ENCODE results near the gene EIF4EBP3. TPM values are rescaled to one million over a fixed set of nuclear protein-coding genes. Genes with fewer than 3 reads are reported as not detected.

Gene EIF4EBP3
- total RNA-seq: 0.85 and 4.3 TPM in 2 replicates

DNA sequence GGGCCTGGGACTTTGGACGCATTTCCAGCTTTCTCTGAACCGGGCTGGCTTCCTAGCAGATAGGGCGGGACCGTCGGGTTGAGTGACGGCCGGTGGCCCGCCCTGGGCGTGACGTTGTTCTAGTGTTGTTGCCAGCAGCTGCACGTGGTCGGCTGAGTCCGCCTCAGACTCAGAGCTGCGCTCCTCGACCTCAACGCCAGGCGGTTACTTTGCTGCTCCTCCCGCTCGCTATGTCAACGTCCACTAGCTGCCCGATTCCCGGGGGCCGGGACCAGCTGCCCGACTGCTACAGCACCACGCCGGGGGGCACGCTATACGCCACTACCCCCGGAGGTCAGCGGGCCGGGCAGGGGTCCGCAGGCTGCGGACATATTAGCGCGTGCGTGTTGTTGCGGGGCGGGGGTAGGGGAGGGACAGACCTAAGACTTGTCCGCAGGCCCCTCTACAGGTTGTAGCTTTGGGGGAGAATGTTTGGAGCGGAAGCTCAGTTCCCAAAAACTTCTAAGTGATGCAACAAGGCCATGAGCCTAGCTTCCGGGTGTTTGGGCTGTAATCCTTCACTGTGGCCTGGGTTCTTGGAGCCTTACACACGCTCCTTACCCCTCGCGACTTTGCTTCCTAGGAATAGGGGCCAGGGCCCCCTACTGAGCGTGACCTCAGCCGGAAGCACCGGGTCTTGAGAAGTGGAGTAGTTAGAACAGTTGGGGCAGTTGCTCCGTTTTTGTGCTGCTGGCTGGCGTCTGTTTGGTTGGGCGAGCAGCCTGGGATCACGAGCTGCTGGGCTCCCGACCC is at the start of gene EIF4EBP3:
Gene EIF4EBP3, plus strand, starts transcription at position 155 of the 792 bp plus-strand sequence. Its CDS starts 76 bp downstream, at position 231.

DNA sequence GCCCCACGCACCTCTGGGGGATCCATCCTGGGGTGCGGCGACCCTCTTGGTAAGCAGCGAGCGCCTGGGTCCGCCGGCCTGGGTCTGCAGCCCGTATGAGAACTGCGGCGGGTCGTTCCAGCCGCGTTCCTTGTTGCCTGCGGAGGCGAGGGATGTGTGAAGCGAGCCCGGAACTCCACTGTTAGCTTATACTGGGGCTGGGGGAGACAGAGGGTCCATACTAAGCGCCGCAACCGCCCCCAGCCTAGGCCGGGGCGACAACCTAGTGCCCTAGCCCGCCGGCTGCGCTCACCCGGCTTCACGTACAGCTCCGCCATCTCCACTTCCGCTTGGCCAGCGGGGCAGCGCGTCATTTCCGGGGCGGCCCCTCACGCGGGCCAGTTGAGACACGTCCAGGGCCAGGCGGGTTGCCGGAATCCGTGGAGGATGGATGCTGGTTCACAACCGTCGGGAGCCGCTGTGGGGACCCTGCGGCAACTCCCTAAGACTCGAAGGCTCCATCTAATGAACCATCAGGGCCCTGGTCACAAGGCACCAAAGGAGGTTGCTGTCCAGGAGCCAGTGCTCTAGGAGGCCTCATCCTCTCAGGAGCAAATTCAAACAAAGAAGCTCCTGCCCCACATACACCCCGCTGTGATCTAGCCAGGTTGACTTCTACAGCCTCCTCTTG is 9.8 kb downstream of the EIF4EBP3 start, which contains the start of gene SRA1:
Gene SRA1, minus strand, starts transcription at position 338 of the 670 bp plus-strand sequence. Its CDS starts 21 bp downstream, at position 317.

DNA sequence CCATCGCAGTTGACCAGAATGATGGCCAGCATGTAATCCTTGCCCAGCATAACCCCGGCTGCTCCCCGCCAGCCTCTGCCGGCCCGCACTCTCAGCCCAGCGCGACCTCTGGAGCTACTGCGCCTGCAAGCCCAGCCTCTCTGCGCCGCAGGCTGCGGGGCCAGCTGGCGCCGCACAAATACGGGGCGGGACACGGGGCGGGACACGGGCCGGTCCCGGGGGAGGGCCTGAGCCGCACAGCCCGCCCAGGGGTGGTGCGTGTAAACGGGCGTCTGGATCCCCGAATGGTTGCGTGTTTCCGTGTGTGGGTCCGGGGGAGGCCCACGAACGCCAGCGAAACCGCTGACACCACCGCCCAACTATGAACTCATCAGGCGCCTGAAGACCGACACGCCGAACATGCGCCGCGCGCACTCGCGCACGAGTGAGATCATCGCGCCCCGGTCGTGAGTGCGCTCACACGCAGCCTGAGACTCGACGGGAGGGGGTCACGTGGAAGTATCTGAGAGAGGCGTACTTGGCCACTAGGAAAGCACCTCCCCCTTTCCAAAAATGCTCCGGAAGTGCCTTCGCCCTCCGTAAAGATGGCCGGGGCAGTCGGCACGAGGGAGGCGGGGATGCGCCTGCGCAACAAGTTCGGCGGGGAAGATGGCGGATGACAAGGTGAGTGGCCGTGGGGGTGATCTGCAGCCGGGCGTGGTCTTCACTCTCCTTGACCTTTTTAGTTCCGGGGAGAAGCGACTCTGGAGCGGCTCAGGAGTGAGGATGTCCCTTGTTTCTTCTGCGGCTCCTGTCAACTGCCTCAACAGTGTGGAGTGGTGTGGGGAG is 16.9 kb downstream of the EIF4EBP3 start, which contains the start of the genes APBB3 and SLC35A4:
Gene APBB3, minus strand, starts transcription at position 403 of the 828 bp plus-strand sequence. Its CDS starts 353 bp downstream, at position 50.
Gene SLC35A4, plus strand, starts transcription at position 633 of the 828 bp plus-strand sequence. CDS start 2,342 bp downstream, outside the sequence.

Other genes with a start within 250 kb of the EIF4EBP3 start
- gene PFDN1, start 244.6 kb upstream of the EIF4EBP3 start, total RNA-seq: 46.5 and 63.9 TPM in 2 replicates
- gene HBEGF, start 201.1 kb upstream of the EIF4EBP3 start, total RNA-seq: 26.9 and 66.3 TPM in 2 replicates
- 0.21 TPM in 1 of 2 replicates, not detected in the other for gene SLC4A9, start 187.5 kb upstream of the EIF4EBP3 start, total RNA-seq
- gene ANKHD1, start 145.8 kb upstream of the EIF4EBP3 start, total RNA-seq: 47.5 and 52.4 TPM in 2 replicates
- gene SRA1, start 9.8 kb downstream of the EIF4EBP3 start, total RNA-seq: 16.4 and 34.5 TPM in 2 replicates
- gene APBB3, start 16.9 kb downstream of the EIF4EBP3 start, total RNA-seq: 3.2 and 6.0 TPM in 2 replicates
- gene SLC35A4, start 17.2 kb downstream of the EIF4EBP3 start, total RNA-seq: 10.4 and 16.9 TPM in 2 replicates
- 1.4 and 6.8 TPM in 2 replicates for gene CD14, start 85.5 kb downstream of the EIF4EBP3 start, total RNA-seq
- 9.9 and 26.2 TPM in 2 replicates for gene TMCO6, start 91.8 kb downstream of the EIF4EBP3 start, total RNA-seq
- 26.5 and 27.9 TPM in 2 replicates for gene NDUFA2, start 100.0 kb downstream of the EIF4EBP3 start, total RNA-seq
- 62.4 and 66.5 TPM in 2 replicates for gene IK, start 100.2 kb downstream of the EIF4EBP3 start, total RNA-seq
- gene WDR55, start 117.2 kb downstream of the EIF4EBP3 start, total RNA-seq: 31.5 and 57.8 TPM in 2 replicates
- gene DND1, start 125.9 kb downstream of the EIF4EBP3 start, total RNA-seq: 0.43 TPM in 1 of 2 replicates, not detected in the other
- 36.7 and 59.8 TPM in 2 replicates for gene HARS1, start 143.7 kb downstream of the EIF4EBP3 start, total RNA-seq
- 30.9 and 45.3 TPM in 2 replicates for gene HARS2, start 143.8 kb downstream of the EIF4EBP3 start, total RNA-seq
- gene ZMAT2, start 152.8 kb downstream of the EIF4EBP3 start, total RNA-seq: 44.5 and 49.2 TPM in 2 replicates
- not detected in 2 replicates for gene PCDHA1, start 238.5 kb downstream of the EIF4EBP3 start, total RNA-seq
- not detected in 2 replicates for gene PCDHA2, start 247.2 kb downstream of the EIF4EBP3 start, total RNA-seq

All from tracheal epithelial cell (primary cell).